ENCODE measurements around the gene IGF1R.

GRCh38 chr15:98720577-98721565 lies 72.5 kb downstream of the IGF1R start:
- TF ChIP-seq CTCF (IDR thresholded peaks at IDR 0.05; ENCODE audit: borderline replicate concordance, extremely low read depth, low read length, poor library complexity, severe bottlenecking) (no peak), EZH2 (IDR thresholded peaks at IDR 0.05; ENCODE audit: borderline replicate concordance, low read depth, low read length, severe bottlenecking) (no peak)

Measured in DND-41 (cell line).